Endodermal cell (in vitro differentiated cells): ENCODE measurements around the gene WTAP. TPM values are rescaled to one million over a fixed set of nuclear protein-coding genes. Genes with fewer than 3 reads are reported as not detected.
A peak's percentile ranks its signal among the peaks of the same experiment; 100 is the strongest.

Experiments
- DNase-seq: peaks from one replicate; pipeline ENCODE4 v3.0.0-alpha.2; 2017
- H3K27ac ChIP-seq: 2 replicates; pipeline ENCODE4 v1.5.1; 2013; ENCODE audit warnings: mild to moderate bottlenecking, low read depth, low read length, moderate library complexity
- H3K27me3 ChIP-seq: 2 replicates; pipeline ENCODE4 v1.6.1; 2013; ENCODE audit warnings: mild to moderate bottlenecking, low read length, moderate library complexity; ENCODE audit not compliant: insufficient read depth, control insufficient read depth, poor library complexity, severe bottlenecking
- H3K36me3 ChIP-seq: 2 replicates; pipeline ENCODE4 v1.7.0; 2013; ENCODE audit warnings: mild to moderate bottlenecking, low read length, moderate library complexity; ENCODE audit not compliant: control insufficient read depth, insufficient read depth
- H3K4me1 ChIP-seq: one replicate; pipeline ENCODE4 v1.7.0; 2013; ENCODE audit warnings: low read length; ENCODE audit not compliant: control insufficient read depth, insufficient read depth
- H3K4me3 ChIP-seq: 2 replicates; pipeline ENCODE4 v1.5.1; 2013; ENCODE audit warnings: mild to moderate bottlenecking, low read length, moderate library complexity
- H3K9ac ChIP-seq: 2 replicates; pipeline ENCODE4 v1.6.1; 2013; ENCODE audit warnings: mild to moderate bottlenecking, low read length, moderate library complexity; ENCODE audit not compliant: poor library complexity, severe bottlenecking; ENCODE audit errors: extremely low read depth
- H3K9me3 ChIP-seq: 2 replicates; pipeline ENCODE4 v1.6.1; 2013; ENCODE audit warnings: mild to moderate bottlenecking, low read length, moderate library complexity; ENCODE audit not compliant: control insufficient read depth
- H3K27ac Mint-ChIP-seq: 2 replicates; pipeline ENCODE4 v1.8.0; 2020; ENCODE audit warnings: mixed read lengths
- H3K27me3 Mint-ChIP-seq: 2 replicates; pipeline ENCODE4 v1.8.0; 2021; ENCODE audit warnings: mild to moderate bottlenecking, mixed read lengths; ENCODE audit not compliant: insufficient read depth
- H3K36me3 Mint-ChIP-seq: 2 replicates; pipeline ENCODE4 v1.8.0; 2020; ENCODE audit warnings: low read depth, mixed read lengths
- H3K4me1 Mint-ChIP-seq: 2 replicates; pipeline ENCODE4 v1.8.0; 2020; ENCODE audit warnings: mixed read lengths
- H3K4me3 Mint-ChIP-seq: 2 replicates; pipeline ENCODE4 v1.8.0; 2020; ENCODE audit warnings: mild to moderate bottlenecking, moderate library complexity, mixed read lengths
- H3K9me3 Mint-ChIP-seq: 2 replicates; pipeline ENCODE4 v1.8.0; 2020; ENCODE audit warnings: mild to moderate bottlenecking, mixed read lengths
- WGBS, 2 experiments: methylation state at CpG; one replicate each; pipeline versions ENCODE4 v1.1.5 to v1.1.7; 2013; ENCODE audit warnings: missing lambda C conversion rate in 2 of 2, mixed read lengths in 1 of 2; ENCODE audit not compliant: insufficient coverage in 1 of 2, insufficient read length in 1 of 2; 5-methylcytosine and 5-hydroxymethylcytosine counted together
- total RNA-seq, 2 donors: library from RNA; stranded (reverse); fragmentation: NEBNext Ultra II Directional in 1 of 2; extraction: Animal tissue kit (Norgen Biotek cat#: 25700) in 1 of 2; gene quantifications; 2 replicates in 1 of 2; 3 replicates in 1 of 2; pipeline ENCODE4 v1.2.1, GENCODE V29; 2021
- TF ChIP-seq, protein P1 (sequence below): fragments of 200-600 bp; sonication (generic); conservative IDR thresholded peaks from 2 replicates; pipeline ENCODE4 v1.5.0; 2021; ENCODE audit warnings: antibody characterized with exemption, mild to moderate bottlenecking

Gene WTAP
- total RNA-seq, 2 donors from 2014 or later = 112 to 119 TPM

DNA sequence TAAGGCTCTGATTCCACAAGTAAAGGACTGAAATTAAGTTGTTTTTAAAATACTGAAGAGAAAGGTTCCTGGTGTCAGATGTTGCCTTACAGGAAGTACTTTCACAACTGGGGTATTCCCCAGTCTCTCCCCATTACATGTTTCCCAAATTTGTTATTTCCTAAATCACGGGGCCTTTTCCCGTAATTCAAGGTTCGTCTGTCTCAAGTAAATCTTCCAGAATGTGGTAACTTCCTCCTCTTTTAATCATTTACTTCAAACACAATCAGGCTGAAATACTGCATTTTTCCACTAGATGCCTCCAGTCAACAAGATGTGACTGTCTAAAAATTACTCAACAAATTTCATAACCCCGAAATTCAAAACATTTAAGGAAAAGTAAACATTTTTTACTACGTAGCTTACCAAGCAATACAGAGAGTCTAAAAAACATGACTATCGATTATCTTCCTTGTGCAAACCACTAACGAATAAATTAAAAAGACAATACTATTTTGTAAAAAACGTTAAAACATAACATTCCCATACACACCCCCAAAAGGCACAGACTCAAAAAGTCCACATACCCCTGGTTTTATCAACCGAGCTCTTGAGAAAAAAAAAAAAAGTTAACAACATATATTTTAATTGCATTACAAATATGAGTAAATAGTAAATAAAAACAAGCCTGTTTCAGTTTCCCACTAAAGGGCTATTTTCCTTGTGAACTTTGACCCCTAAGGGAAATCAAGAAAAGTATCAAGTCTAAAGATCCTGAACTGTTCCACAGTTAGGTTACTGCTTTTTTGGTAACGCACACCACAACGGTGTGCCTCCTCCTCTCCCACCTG is 36.0 kb upstream of the WTAP start:
- H3K4me3 Mint-ChIP-seq = peak overlapping the region; percentile 82
- DNase-seq = no peak
- H3K27ac Mint-ChIP-seq = no peak overlapping the region
- Histone ChIP-seq H3K9me3 (no peaks in the 10 kb centered on the region), H3K36me3 (peaks cover 24% of the 10 kb centered on the region), H3K9ac (no peak overlapping the region), H3K27me3 (no peaks in the 10 kb centered on the region), H3K4me3 (peak overlapping the region; percentile 95), H3K27ac (no peak overlapping the region), H3K4me1 (peaks cover 4% of the 10 kb centered on the region)
- peaks cover 28% of the 10 kb centered on the region for H3K36me3 Mint-ChIP-seq
- TF ChIP-seq, protein P1, sequence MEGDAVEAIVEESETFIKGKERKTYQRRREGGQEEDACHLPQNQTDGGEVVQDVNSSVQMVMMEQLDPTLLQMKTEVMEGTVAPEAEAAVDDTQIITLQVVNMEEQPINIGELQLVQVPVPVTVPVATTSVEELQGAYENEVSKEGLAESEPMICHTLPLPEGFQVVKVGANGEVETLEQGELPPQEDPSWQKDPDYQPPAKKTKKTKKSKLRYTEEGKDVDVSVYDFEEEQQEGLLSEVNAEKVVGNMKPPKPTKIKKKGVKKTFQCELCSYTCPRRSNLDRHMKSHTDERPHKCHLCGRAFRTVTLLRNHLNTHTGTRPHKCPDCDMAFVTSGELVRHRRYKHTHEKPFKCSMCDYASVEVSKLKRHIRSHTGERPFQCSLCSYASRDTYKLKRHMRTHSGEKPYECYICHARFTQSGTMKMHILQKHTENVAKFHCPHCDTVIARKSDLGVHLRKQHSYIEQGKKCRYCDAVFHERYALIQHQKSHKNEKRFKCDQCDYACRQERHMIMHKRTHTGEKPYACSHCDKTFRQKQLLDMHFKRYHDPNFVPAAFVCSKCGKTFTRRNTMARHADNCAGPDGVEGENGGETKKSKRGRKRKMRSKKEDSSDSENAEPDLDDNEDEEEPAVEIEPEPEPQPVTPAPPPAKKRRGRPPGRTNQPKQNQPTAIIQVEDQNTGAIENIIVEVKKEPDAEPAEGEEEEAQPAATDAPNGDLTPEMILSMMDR = peak; percentile 71
- 71 to 79% methylated on average over 7 to 11 of the region's 11 CpGs for WGBS, 2 experiments
- H3K4me1 Mint-ChIP-seq = peaks cover 22% of the 10 kb centered on the region
- H3K9me3 Mint-ChIP-seq = no peaks in the 10 kb centered on the region
- H3K27me3 Mint-ChIP-seq = peaks cover 1% of the 10 kb centered on the region

DNA sequence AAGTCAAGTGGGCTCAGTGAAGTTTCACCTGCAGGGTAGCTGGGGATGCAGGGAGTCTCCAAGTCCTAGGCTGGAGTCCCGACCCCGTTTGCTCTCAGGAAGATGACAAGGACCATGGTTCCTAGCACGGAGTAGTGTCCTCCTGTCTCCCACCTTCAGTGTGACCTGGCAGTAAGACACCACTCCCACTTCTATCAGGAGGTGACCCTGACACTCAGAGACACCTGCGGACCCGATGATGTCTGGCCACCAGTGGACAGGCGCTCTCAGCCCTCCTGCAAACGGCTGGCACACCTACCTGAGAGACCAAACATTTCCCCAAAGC is 35.4 kb upstream of the WTAP start:
- peak overlapping the region; percentile 95 for H3K4me3 ChIP-seq
- DNase-seq = peak; percentile 59
- WGBS, 2 experiments = 55 to 56% methylated on average over 5 to 7 of the region's 7 CpGs
- H3K27me3 ChIP-seq = no peaks in the 10 kb centered on the region
- Mint-ChIP-seq H3K27me3 (peaks cover 5% of the 10 kb centered on the region), H3K36me3 (peaks cover 24% of the 10 kb centered on the region), H3K27ac (no peak overlapping the region), H3K4me1 (peaks cover 22% of the 10 kb centered on the region), H3K4me3 (peak overlapping the region; percentile 82), H3K9me3 (no peaks in the 10 kb centered on the region)
- H3K9me3 ChIP-seq = no peaks in the 10 kb centered on the region
- H3K27ac ChIP-seq = no peak overlapping the region
- peaks cover 24% of the 10 kb centered on the region for H3K36me3 ChIP-seq
- peak overlapping the region; percentile 73 for H3K9ac ChIP-seq
- TF ChIP-seq, protein P1 = no peak
- peaks cover 4% of the 10 kb centered on the region for H3K4me1 ChIP-seq

DNA sequence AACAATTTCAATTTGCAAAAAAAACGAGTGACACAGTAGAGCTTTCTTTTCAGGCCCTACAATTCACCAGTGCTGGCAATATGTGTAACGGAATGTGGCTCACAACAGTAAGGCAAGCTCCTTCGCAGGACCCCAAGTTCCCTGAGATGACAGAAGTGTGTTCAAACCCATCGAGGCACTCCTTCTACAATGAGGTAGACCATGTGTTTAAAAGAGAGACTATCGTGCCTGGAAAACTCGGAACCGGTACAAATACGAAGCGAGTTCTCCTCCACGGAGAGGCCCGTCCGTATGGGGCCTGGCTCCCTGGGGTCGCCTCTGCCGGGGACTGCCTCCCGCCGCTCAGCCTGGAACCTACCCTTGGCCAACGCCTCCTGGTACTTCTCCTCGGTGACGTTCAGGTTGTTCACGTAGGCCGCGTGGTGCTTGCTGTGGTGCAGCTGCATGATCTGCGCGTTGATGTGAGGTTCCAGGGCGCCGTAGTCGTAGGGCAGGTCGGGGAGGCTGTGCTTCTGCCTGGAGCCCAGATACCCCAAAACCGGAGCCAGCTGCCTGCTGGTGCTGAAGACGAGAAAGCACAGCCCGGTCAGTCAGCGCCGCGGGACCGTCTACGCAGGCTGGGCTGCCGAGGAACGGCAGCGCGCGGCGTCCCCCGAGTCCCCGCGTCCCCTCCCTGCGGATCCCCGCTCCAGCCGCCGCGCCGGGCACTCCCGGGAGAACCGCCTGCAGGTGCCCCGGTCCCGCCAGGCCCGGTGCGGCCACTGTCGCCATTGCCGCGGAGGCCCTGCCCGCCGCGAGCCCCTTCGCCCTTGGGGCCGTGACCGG is 34.8 kb upstream of the WTAP start:
- no peaks in the 10 kb centered on the region for H3K9me3 ChIP-seq
- WGBS, 2 experiments = 2 to 7% methylated on average over 21 to 66 of the region's 66 CpGs
- Mint-ChIP-seq H3K36me3 (peaks cover 18% of the 10 kb centered on the region), H3K27me3 (peaks cover 5% of the 10 kb centered on the region), H3K9me3 (no peaks in the 10 kb centered on the region), H3K4me3 (peak overlapping the region; percentile 82), H3K27ac (peak overlapping the region; percentile 91), H3K4me1 (peaks cover 22% of the 10 kb centered on the region)
- no peaks in the 10 kb centered on the region for H3K27me3 ChIP-seq
- peak overlapping the region; percentile 73 for H3K9ac ChIP-seq
- peak overlapping the region; percentile 68 for H3K27ac ChIP-seq
- peaks cover 4% of the 10 kb centered on the region for H3K4me1 ChIP-seq
- H3K4me3 ChIP-seq = peak overlapping the region; percentile 95
- DNase-seq = peak; percentile 78
- TF ChIP-seq, protein P1 = no peak
- H3K36me3 ChIP-seq = peaks cover 24% of the 10 kb centered on the region
